Endothelial cell of umbilical vein (primary cell): ENCODE data around the gene WHRN. TPM values are rescaled to one million over a fixed set of nuclear protein-coding genes. Genes with fewer than 3 reads are reported as not detected.

ENCODE experiments used
- BruUV-seq: library from RNA; stranded (reverse); fragments of 400-500 nt; replicated peaks from 2 replicates; lab custom pipeline; 2021; lab: Mats Ljungman, UMichigan
- CTCF ChIA-PET: fragments of 300-600, 350-600 bp; sonication (Branson Sonifier 250); formaldehyde crosslinking; loops from one replicate; lab custom pipeline; 2021; ENCODE audit warnings: antibody characterized with exemption, inconsistent platforms; lab: Charles Lee
- POLR2A ChIA-PET: fragments of 300-600, 350-600 bp; sonication (Branson Sonifier 250); formaldehyde crosslinking; loops from one replicate; lab custom pipeline; 2021; ENCODE audit warnings: antibody characterized with exemption, inconsistent platforms; lab: Charles Lee
- DNase-seq: peaks from one replicate; pipeline ENCODE4 v3.0.0-alpha.2; 2011; ENCODE audit warnings: low read depth, low spot score
- FAIRE-seq: peaks from 2 replicates; lab custom pipeline; 2011; peaks lifted over from hg19 to GRCh38; lab: Jason Lieb, UNC
- H2AFZ ChIP-seq: 2 replicates; pipeline ENCODE4 v1.6.0; 2012; ENCODE audit warnings: low read depth, low read length, control low read depth, inconsistent platforms
- H3K27ac ChIP-seq: 2 replicates; pipeline ENCODE4 v1.5.1; 2011; ENCODE audit warnings: low read depth, mild to moderate bottlenecking, control low read depth, low read length, moderate library complexity; ENCODE audit not compliant: insufficient read depth
- H3K27me3 ChIP-seq, 2 experiments: 2 replicates each; pipeline versions ENCODE4 v1.6.0 to v1.6.1; 2011; ENCODE audit warnings: low read length in 2 of 2, mixed read lengths in 1 of 2; ENCODE audit not compliant: control insufficient read depth in 2 of 2, insufficient read depth in 2 of 2
- H3K36me3 ChIP-seq, 2 experiments: 2 replicates in 1 of 2; 3 replicates in 1 of 2; pipeline ENCODE4 v1.5.1; 2011; ENCODE audit warnings: low read length in 2 of 2, mild to moderate bottlenecking in 1 of 2, moderate library complexity in 1 of 2; ENCODE audit not compliant: control insufficient read depth in 2 of 2, insufficient read depth in 2 of 2; ENCODE audit errors: extremely low read depth in 1 of 2
- H3K4me1 ChIP-seq: 3 replicates; pipeline ENCODE4 v1.5.1; 2011; ENCODE audit warnings: mild to moderate bottlenecking, low read length; ENCODE audit not compliant: control insufficient read depth, insufficient read depth; ENCODE audit errors: extremely low read depth
- H3K4me2 ChIP-seq: 2 replicates; pipeline ENCODE4 v1.6.1; 2011; ENCODE audit warnings: low read length, control low read depth, mixed read lengths; ENCODE audit not compliant: insufficient read depth
- H3K4me3 ChIP-seq, 3 experiments: fragments of 200-600 bp in 1 of 3; sonication (generic), shearing (Covaris generic) in 1 of 3; replicated peaks in 1 of 3; 2 replicates each; pipeline ENCODE4 v1.5.1; 2011 to 2016; ENCODE audit warnings: control low read depth in 3 of 3, low read length in 3 of 3, mild to moderate bottlenecking in 2 of 3, inconsistent platforms in 1 of 3, low read depth in 1 of 3, moderate library complexity in 1 of 3; ENCODE audit not compliant: insufficient read depth in 1 of 3
- H3K79me2 ChIP-seq: 2 replicates; pipeline ENCODE4 v1.6.0; 2012; ENCODE audit warnings: low read length, inconsistent platforms; ENCODE audit not compliant: control insufficient read depth, insufficient read depth
- H3K9ac ChIP-seq: replicated peaks from 2 replicates; pipeline ENCODE3; 2011; ENCODE audit warnings: low read length, control low read depth; ENCODE audit not compliant: insufficient read depth; ENCODE audit errors: extremely low read depth
- H3K9me1 ChIP-seq: replicated peaks from 3 replicates; pipeline ENCODE4 v1.6.0; 2011; ENCODE audit warnings: mild to moderate bottlenecking, low read length; ENCODE audit not compliant: control insufficient read depth, insufficient read depth; ENCODE audit errors: extremely low read depth
- H3K9me3 ChIP-seq: replicated peaks from 2 replicates; pipeline ENCODE4 v1.5.1; 2012; ENCODE audit warnings: low read length, inconsistent platforms; ENCODE audit not compliant: control insufficient read depth, insufficient read depth
- H4K20me1 ChIP-seq: replicated peaks from 2 replicates; pipeline ENCODE3; 2011; ENCODE audit warnings: mild to moderate bottlenecking, low read length; ENCODE audit not compliant: control insufficient read depth, insufficient read depth; ENCODE audit errors: extremely low read depth
- EZH2 ChIP-seq: IDR thresholded peaks from 2 replicates; pipeline ENCODE4 v1.6.1; 2012; ENCODE audit warnings: borderline replicate concordance, low read depth, mild to moderate bottlenecking, moderate library complexity, low read length, inconsistent platforms; ENCODE audit not compliant: severe bottlenecking
- FOS ChIP-seq: IDR thresholded peaks from 2 replicates; pipeline ENCODE4 v1.6.1; 2011; ENCODE audit warnings: mild to moderate bottlenecking, low read length, moderate library complexity, borderline replicate concordance; ENCODE audit not compliant: insufficient read depth
- GATA2 ChIP-seq: IDR thresholded peaks from 2 replicates; pipeline ENCODE4 v1.7.0; 2011; ENCODE audit warnings: low read depth, mild to moderate bottlenecking, moderate library complexity, mixed read lengths, low read length; ENCODE audit not compliant: insufficient read length, insufficient read depth
- JUN ChIP-seq: IDR thresholded peaks from 2 replicates; pipeline ENCODE4 v1.6.1; 2011; ENCODE audit warnings: borderline replicate concordance, low read depth; ENCODE audit not compliant: insufficient read length, insufficient read depth
- MYC ChIP-seq: IDR thresholded peaks from one replicate; pipeline ENCODE4 v1.6.1; 2011; ENCODE audit warnings: mild to moderate bottlenecking, low read depth, low read length
- POLR2AphosphoS5 ChIP-seq: IDR thresholded peaks from 2 replicates; pipeline ENCODE4 v1.6.1; 2012; ENCODE audit warnings: low read depth, mild to moderate bottlenecking, control low read depth, low read length, moderate library complexity; ENCODE audit not compliant: insufficient read depth
- dilution Hi-C: fragments of 300-500 bp; cut with MboI; formaldehyde crosslinking; loops from one replicate; pipeline ENCODE4 v1.15.0; 2019; ENCODE audit warnings: low sequenced_read_pairs; ENCODE audit not compliant: extremely low pct_ligation_motif_present
- intact Hi-C: fragments of 100-400 bp; cut with micrococcal nuclease; formaldehyde crosslinking; loops from one replicate; pipeline ENCODE4 v1.10.0; 2022
- polyA plus RNA-seq, 4 experiments: library from polyadenylated mRNA; depleted of rRNA in 3 of 4; stranded (reverse) in 3 of 4; unstranded in 1 of 4; fragments of >200 nt; gene quantifications; 2 replicates each; pipeline versions ENCODE4 v1.2.1 to v1.2.3, GENCODE V29; 2011 to 2012; ENCODE audit warnings: missing spikeins in 1 of 4
- total RNA-seq: library from RNA; stranded (reverse); gene quantifications from 2 replicates; pipeline ENCODE4 v1.2.3, GENCODE V29; 2021
- TF ChIP-seq, protein P1 (sequence below), 2 donors: IDR thresholded peaks; 1 replicate in 1 of 2; 2 replicates in 1 of 2; pipeline ENCODE4 v1.5.1; 2011; ENCODE audit warnings: low read length in 2 of 2, mild to moderate bottlenecking in 2 of 2, moderate library complexity in 2 of 2, control low read depth in 1 of 2, inconsistent platforms in 1 of 2, low read depth in 1 of 2; ENCODE audit not compliant: insufficient read depth in 1 of 2; ENCODE audit errors: extremely low read depth in 1 of 2

The WHRN gene
- total and polyA plus RNA-seq, 2 donors (not counting 3 experiments of a cell fraction or from before 2014, with no cell fraction given): 0.35 to 0.69 TPM

DNA sequence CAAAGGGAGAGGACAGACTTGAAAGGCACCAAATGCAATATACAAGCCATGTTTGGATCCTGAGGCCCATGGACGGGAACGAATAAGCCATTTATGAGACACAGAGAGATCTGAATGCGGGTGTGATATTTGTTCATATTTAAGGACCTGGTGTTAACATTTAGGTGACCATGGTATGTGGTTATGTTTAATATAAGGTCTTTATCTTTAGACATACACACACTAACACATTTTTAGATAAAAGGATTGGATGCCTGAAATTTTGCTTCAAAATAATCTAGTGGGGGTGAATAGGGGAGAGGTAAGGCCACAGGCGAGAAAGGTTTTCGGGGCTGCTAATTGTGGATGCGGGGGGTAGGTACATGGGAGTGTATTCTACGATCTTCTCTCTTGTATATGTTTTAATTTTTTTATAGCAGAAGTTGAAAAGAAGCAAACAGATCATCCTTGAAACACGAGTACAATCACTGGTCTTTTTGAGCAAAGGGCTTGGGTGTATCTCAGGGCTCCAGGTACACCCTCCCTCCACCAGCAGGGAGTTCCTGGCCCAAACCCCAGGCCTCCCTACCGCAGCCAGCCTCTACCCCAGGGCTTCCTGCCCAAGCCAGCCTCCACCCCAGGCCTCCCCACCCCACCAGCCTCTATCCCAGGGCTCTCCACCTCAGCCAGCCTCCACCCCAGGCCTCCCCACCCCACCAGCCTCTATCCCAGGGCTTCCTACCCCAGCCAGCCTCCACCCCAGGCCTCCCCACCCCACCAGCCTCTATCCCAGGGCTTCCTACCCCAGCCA lies 129.7 kb downstream of the WHRN start:
- no peaks in the 10 kb centered on the region for H3K27me3 ChIP-seq
- dilution Hi-C loops (no loop called here), intact Hi-C loops (no loop called here)
- BruUV-seq: no TSS peak
- H2AFZ ChIP-seq: no peak overlapping the region
- ChIA-PET CTCF (interaction anchor here (1.1 kb wide), 1 partner anchor 18 kb away, joined by 3 read pairs; no protein-coding TSS in a partner anchor), POLR2A (no interaction called here)
- TF ChIP-seq MYC: no peak
- peaks cover 0 to 17% of the 10 kb centered on the region in 2 experiments for H3K36me3 ChIP-seq
- H3K79me2 ChIP-seq: no peaks in the 10 kb centered on the region
- H3K4me2 ChIP-seq: no peak overlapping the region
- H3K4me3 ChIP-seq: no peak overlapping the region
- H3K9me1 ChIP-seq: no peaks in the 10 kb centered on the region
- H4K20me1 ChIP-seq: no peaks in the 10 kb centered on the region
- peaks cover 18% of the 10 kb centered on the region for H3K4me1 ChIP-seq
- no peak overlapping the region for H3K27ac ChIP-seq
- no peak for FAIRE-seq
- DNase-seq: no peak
- no peaks in the 10 kb centered on the region for H3K9me3 ChIP-seq
- no peak overlapping the region for H3K9ac ChIP-seq

DNA sequence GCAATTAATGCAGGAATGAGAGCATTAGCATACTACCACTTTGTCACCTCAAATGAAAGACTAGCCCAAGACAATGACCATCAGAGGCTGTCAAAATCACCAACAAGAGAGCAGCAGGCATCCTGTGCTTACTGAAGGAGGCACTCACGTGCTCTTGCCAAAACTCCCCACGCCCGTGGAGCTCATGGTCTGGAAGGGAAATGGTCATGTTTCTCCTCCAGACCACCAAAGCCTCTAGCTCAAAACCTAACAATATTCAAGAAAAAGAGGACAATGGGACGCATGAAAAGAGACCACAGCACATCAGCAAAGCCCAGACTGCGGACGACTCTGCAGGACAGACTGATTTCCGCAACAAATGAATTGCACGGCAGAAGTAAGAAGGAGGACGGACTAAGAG lies 130.3 kb downstream of the WHRN start:
- intact Hi-C loops: no loop called here
- no peaks in the 10 kb centered on the region for H3K79me2 ChIP-seq
- H3K9me1 ChIP-seq: no peaks in the 10 kb centered on the region
- H2AFZ ChIP-seq: no peak overlapping the region
- no peak overlapping the region for H3K4me2 ChIP-seq
- CTCF ChIA-PET: no interaction called here
- H3K27me3 ChIP-seq: no peaks in the 10 kb centered on the region
- peaks cover 0 to 17% of the 10 kb centered on the region in 2 experiments for H3K36me3 ChIP-seq
- H3K4me1 ChIP-seq: peaks cover 18% of the 10 kb centered on the region
- H3K9me3 ChIP-seq: no peaks in the 10 kb centered on the region
- POLR2A ChIA-PET: no interaction called here
- H3K27ac ChIP-seq: no peak overlapping the region
- H4K20me1 ChIP-seq: no peaks in the 10 kb centered on the region
- H3K4me3 ChIP-seq: no peak overlapping the region
- TF ChIP-seq MYC (no peak), GATA2 (no peak), EZH2 (no peak), POLR2AphosphoS5 (no peak), JUN (no peak), FOS (no peak)
- TF ChIP-seq, protein P1, sequence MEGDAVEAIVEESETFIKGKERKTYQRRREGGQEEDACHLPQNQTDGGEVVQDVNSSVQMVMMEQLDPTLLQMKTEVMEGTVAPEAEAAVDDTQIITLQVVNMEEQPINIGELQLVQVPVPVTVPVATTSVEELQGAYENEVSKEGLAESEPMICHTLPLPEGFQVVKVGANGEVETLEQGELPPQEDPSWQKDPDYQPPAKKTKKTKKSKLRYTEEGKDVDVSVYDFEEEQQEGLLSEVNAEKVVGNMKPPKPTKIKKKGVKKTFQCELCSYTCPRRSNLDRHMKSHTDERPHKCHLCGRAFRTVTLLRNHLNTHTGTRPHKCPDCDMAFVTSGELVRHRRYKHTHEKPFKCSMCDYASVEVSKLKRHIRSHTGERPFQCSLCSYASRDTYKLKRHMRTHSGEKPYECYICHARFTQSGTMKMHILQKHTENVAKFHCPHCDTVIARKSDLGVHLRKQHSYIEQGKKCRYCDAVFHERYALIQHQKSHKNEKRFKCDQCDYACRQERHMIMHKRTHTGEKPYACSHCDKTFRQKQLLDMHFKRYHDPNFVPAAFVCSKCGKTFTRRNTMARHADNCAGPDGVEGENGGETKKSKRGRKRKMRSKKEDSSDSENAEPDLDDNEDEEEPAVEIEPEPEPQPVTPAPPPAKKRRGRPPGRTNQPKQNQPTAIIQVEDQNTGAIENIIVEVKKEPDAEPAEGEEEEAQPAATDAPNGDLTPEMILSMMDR (IDR thresholded peaks at IDR 0.05; ENCODE audit: extremely low read depth in 1 of 2, insufficient read depth in 1 of 2, low read depth in 1 of 2, low read length in 2 of 2): no peak
- no peak overlapping the region for H3K9ac ChIP-seq
- dilution Hi-C loops: no loop called here
- BruUV-seq: no TSS peak
- no peak for FAIRE-seq
- no peak for DNase-seq
